ENCODE results near the gene CR1L. TPM values are rescaled to one million over a fixed set of nuclear protein-coding genes. Genes with fewer than 3 reads are reported as not detected.

Gene CR1L
- total and polyA plus RNA-seq, 2 experiments from 2014 or later = 5.8 to 21.4 TPM

- TF ChIP-seq ZNF462 (CRISPR knock-in tag; IDR thresholded peaks at IDR 0.05) = no peak
Measured at GRCh38 chr1:207658408-207658807, 13.5 kb downstream of the CR1L start (continued).

GRCh38 chr1:207658904-207659485 lies 14.1 kb downstream of the CR1L start:
- Histone ChIP-seq H3K27me3 (ENCODE audit: insufficient read depth) (no peaks in the 10 kb centered on the region), H3K36me3 (ENCODE audit: insufficient read depth) (peaks cover 7% of the 10 kb centered on the region), H3K4me1 (ENCODE audit: insufficient read depth) (peaks cover 10% of the 10 kb centered on the region; the same call in 1 of the 2 replicates), H3K4me3 (no peak overlapping the region), H3K4me2 (no peak overlapping the region), H2AFZ (no peak overlapping the region), H3K27ac (ENCODE audit: low read depth) (no peak overlapping the region), H3F3A (replicated peaks; ENCODE audit: low read depth) (no peaks in the 10 kb centered on the region), H3K9me2 (ENCODE audit: insufficient read depth) (no peaks in the 10 kb centered on the region), H4K20me1 (replicated peaks; ENCODE audit: insufficient read depth) (no peaks in the 10 kb centered on the region), H3K79me2 (replicated peaks; ENCODE audit: insufficient read depth) (no peaks in the 10 kb centered on the region)
- Mint-ChIP-seq H3K27me3 (ENCODE audit: insufficient read depth, low read depth, poor library complexity) (peaks cover 2% of the 10 kb centered on the region), H3K4me1 (peaks cover 2% of the 10 kb centered on the region; the same call in 2 of the 3 replicates), H3K27ac (no peak overlapping the region), H3K4me3 (no peak overlapping the region), H3K36me3 (ENCODE audit: low read depth) (peaks cover 37% of the 10 kb centered on the region), H3K9me3 (peaks cover 36% of the 10 kb centered on the region)
- DNase-seq (ENCODE audit: low spot score) = no peak
- no peak for ATAC-seq
- no peak for TF ChIP-seq REST (IDR thresholded peaks at IDR 0.05; ENCODE audit: unreplicated experiment)
- TF ChIP-seq JUNB (IDR thresholded peaks at IDR 0.05; ENCODE audit: unreplicated experiment) = no peak
- no peak for TF ChIP-seq CREB1 (CRISPR knock-in tag; IDR thresholded peaks at IDR 0.05; ENCODE audit: low read depth)
- no peak for TF ChIP-seq STAT1 (IDR thresholded peaks at IDR 0.05; ENCODE audit: unreplicated experiment)
- no peak for TF ChIP-seq EZH2phosphoT487 (IDR thresholded peaks at IDR 0.05; ENCODE audit: unreplicated experiment)
- TF ChIP-seq, protein P1, sequence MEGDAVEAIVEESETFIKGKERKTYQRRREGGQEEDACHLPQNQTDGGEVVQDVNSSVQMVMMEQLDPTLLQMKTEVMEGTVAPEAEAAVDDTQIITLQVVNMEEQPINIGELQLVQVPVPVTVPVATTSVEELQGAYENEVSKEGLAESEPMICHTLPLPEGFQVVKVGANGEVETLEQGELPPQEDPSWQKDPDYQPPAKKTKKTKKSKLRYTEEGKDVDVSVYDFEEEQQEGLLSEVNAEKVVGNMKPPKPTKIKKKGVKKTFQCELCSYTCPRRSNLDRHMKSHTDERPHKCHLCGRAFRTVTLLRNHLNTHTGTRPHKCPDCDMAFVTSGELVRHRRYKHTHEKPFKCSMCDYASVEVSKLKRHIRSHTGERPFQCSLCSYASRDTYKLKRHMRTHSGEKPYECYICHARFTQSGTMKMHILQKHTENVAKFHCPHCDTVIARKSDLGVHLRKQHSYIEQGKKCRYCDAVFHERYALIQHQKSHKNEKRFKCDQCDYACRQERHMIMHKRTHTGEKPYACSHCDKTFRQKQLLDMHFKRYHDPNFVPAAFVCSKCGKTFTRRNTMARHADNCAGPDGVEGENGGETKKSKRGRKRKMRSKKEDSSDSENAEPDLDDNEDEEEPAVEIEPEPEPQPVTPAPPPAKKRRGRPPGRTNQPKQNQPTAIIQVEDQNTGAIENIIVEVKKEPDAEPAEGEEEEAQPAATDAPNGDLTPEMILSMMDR (conservative IDR thresholded peaks at IDR 0.05; ENCODE audit: low read depth in 2 of 2) = no peak
